K562 (cell line): ENCODE data around the gene PHF20. TPM values are rescaled to one million over a fixed set of nuclear protein-coding genes. Genes with fewer than 3 reads are reported as not detected.

Experiments
- ATAC-seq: fragments of 200-7000 bp; cut with Tn5 transposase; 3 replicates; pipeline ENCODE4 v1.9.1; 2020; ENCODE audit warnings: moderate library complexity
- BruUV-seq: library from RNA; stranded (reverse); fragments of 400-500 nt; replicated peaks from 2 replicates; lab custom pipeline; 2021; lab: Mats Ljungman, UMichigan
- CTCF ChIA-PET: fragments of 300-600 bp; formaldehyde crosslinking; extraction: SDS; loops from one replicate; lab custom pipeline; 2021; ENCODE audit warnings: low intra/inter-chr PET ratio; lab: Yijun Ruan, JAX
- POLR2A ChIA-PET: fragments of 300-600, 350-650 bp; sonication (Branson Sonifier 250); formaldehyde crosslinking; extraction: SDS; loops from one replicate; lab custom pipeline; 2021; ENCODE audit warnings: antibody characterized with exemption, inconsistent platforms; lab: Yijun Ruan, JAX
- DNase-seq, 4 experiments: peaks; one replicate each; pipeline versions ENCODE4 v3.0.0 to v3.0.0-alpha.2; 2011 to 2018; ENCODE audit warnings: low spot score in 3 of 4, mixed read lengths in 3 of 4; ENCODE audit errors: extremely low read depth in 1 of 4
- FAIRE-seq: peaks from 2 replicates; lab custom pipeline; 2011; peaks lifted over from hg19 to GRCh38; lab: Jason Lieb, UNC
- H2AFZ ChIP-seq: 2 replicates; pipeline ENCODE4 v1.6.0; 2011; ENCODE audit warnings: low read depth, low read length, control low read depth, inconsistent platforms
- H3K27ac ChIP-seq: fragments of 200-600 bp; 3 replicates; pipeline ENCODE4 v1.8.0; 2011; ENCODE audit warnings: low read depth, mild to moderate bottlenecking, control low read depth, inconsistent platforms, low read length, moderate library complexity, mixed read lengths; ENCODE audit errors: extremely low read depth
- H3K27me3 ChIP-seq, 2 experiments: fragments of 300-600 bp in 1 of 2; 2 replicates in 1 of 2; 3 replicates in 1 of 2; pipeline versions ENCODE4 v1.6.0 to v1.8.0; 2011; ENCODE audit warnings: inconsistent platforms in 2 of 2, low read length in 2 of 2, mild to moderate bottlenecking in 1 of 2, mixed read lengths in 1 of 2, moderate library complexity in 1 of 2; ENCODE audit not compliant: control insufficient read depth in 2 of 2, insufficient read depth in 2 of 2
- H3K36me3 ChIP-seq: fragments of 300-600 bp; 3 replicates; pipeline ENCODE4 v1.8.0; 2011; ENCODE audit warnings: mild to moderate bottlenecking, low read length, inconsistent platforms; ENCODE audit not compliant: control insufficient read depth, insufficient read depth
- H3K4me1 ChIP-seq, 2 experiments: fragments of 200-600 bp in 1 of 2; replicated peaks in 1 of 2; 2 replicates in 1 of 2; 3 replicates in 1 of 2; pipeline versions ENCODE4 v1.5.1 to v1.8.0; 2011; ENCODE audit warnings: inconsistent platforms in 2 of 2, low read length in 2 of 2, mild to moderate bottlenecking in 1 of 2, mixed read lengths in 1 of 2, moderate library complexity in 1 of 2; ENCODE audit not compliant: control insufficient read depth in 2 of 2, insufficient read depth in 2 of 2
- H3K4me2 ChIP-seq: 2 replicates; pipeline ENCODE4 v1.6.1; 2011; ENCODE audit warnings: low read length, control low read depth, inconsistent platforms, mixed read lengths; ENCODE audit not compliant: insufficient read depth
- H3K4me3 ChIP-seq: fragments of 200-600 bp; sonication (generic), shearing (Covaris generic); 2 replicates; pipeline ENCODE4 v1.5.1; 2016; ENCODE audit warnings: control low read depth, inconsistent platforms
- H3K79me2 ChIP-seq: fragments of 200-600 bp; 3 replicates; pipeline ENCODE4 v1.8.0; 2011; ENCODE audit warnings: low read length, inconsistent platforms; ENCODE audit not compliant: control insufficient read depth, insufficient read depth
- H3K9ac ChIP-seq, 2 experiments: 2 replicates each; pipeline versions ENCODE4 v1.6.0 to v1.6.1; 2011; ENCODE audit warnings: low read depth in 2 of 2, low read length in 2 of 2, control low read depth in 1 of 2, inconsistent platforms in 1 of 2, mild to moderate bottlenecking in 1 of 2, mixed read lengths in 1 of 2; ENCODE audit not compliant: insufficient read depth in 1 of 2
- H3K9me1 ChIP-seq: one replicate; pipeline ENCODE4 v1.6.0; 2011; ENCODE audit warnings: inconsistent platforms, mild to moderate bottlenecking, low read length, moderate library complexity; ENCODE audit not compliant: control insufficient read depth, insufficient read depth
- H3K9me3 ChIP-seq: replicated peaks from 2 replicates; pipeline ENCODE4 v1.5.1; 2011; ENCODE audit warnings: low read depth, low read length, inconsistent platforms; ENCODE audit not compliant: control insufficient read depth, insufficient read depth
- H4K20me1 ChIP-seq: replicated peaks from 2 replicates; pipeline ENCODE4 v1.6.1; 2011; ENCODE audit warnings: low read length, inconsistent platforms, mixed read lengths; ENCODE audit not compliant: control insufficient read depth, insufficient read depth
- ATF7 ChIP-seq: fragments of 450-650 bp; IDR thresholded peaks from 2 replicates; pipeline ENCODE4 v1.7.1; 2014; ENCODE audit warnings: mild to moderate bottlenecking, moderate library complexity
- BMI1 ChIP-seq: fragments of 150-350 bp; IDR thresholded peaks from 2 replicates; pipeline ENCODE4 v1.6.1; 2014; ENCODE audit warnings: low read length
- CEBPG ChIP-seq, 3 experiments: fragments of 200-800 bp in 1 of 3; sonication (Bioruptor generic) in 1 of 3; sonication (generic) in 1 of 3; formaldehyde crosslinking in 1 of 3; IDR thresholded peaks in 2 of 3; conservative IDR thresholded peaks in 1 of 3; 2 replicates each; pipeline versions ENCODE4 v1.6.1 to v1.8.0; 2016 to 2022; ENCODE audit warnings: missing compliant biosample characterization in 2 of 3, missing genetic modification characterization in 2 of 3, mild to moderate bottlenecking in 1 of 3, missing genetic modification reagents in 1 of 3
- CHD4 ChIP-seq: fragments of 200-600 bp; sonication (generic); IDR thresholded peaks from 3 replicates; pipeline ENCODE4 v1.6.1; 2012; ENCODE audit warnings: low read depth, mild to moderate bottlenecking, mixed read lengths, low read length, inconsistent platforms; ENCODE audit not compliant: insufficient read depth, insufficient replicate concordance, poor library complexity, severe bottlenecking
- ESRRA ChIP-seq: fragments of 450-650 bp; IDR thresholded peaks from 2 replicates; pipeline ENCODE4 v1.6.1; 2014; ENCODE audit warnings: low read depth, mild to moderate bottlenecking, moderate library complexity, borderline replicate concordance
- KAT8 ChIP-seq: fragments of 450-650 bp; IDR thresholded peaks from 2 replicates; pipeline ENCODE4 v1.6.1; 2016; ENCODE audit warnings: low read depth, mild to moderate bottlenecking
- MAZ ChIP-seq, 2 experiments: fragments of 450-650 bp in 1 of 2; sonication (generic) in 1 of 2; formaldehyde crosslinking; IDR thresholded peaks in 1 of 2; conservative IDR thresholded peaks in 1 of 2; 2 replicates each; pipeline versions ENCODE4 v1.4.0 to v1.5.0; 2020; ENCODE audit warnings: mild to moderate bottlenecking in 1 of 2, missing genetic modification reagents in 1 of 2
- MCM2 ChIP-seq: fragments of 450-650 bp; IDR thresholded peaks from 2 replicates; pipeline ENCODE4 v1.6.1; 2017; ENCODE audit warnings: low read depth, mild to moderate bottlenecking
- NFE2 ChIP-seq: IDR thresholded peaks from 2 replicates; pipeline ENCODE4 v1.6.1; 2014; ENCODE audit warnings: antibody characterized with exemption, low read depth
- PHB2 ChIP-seq: fragments of 450-650 bp; IDR thresholded peaks from 2 replicates; pipeline ENCODE4 v1.6.1; 2017; ENCODE audit warnings: low read depth
- PML ChIP-seq: IDR thresholded peaks from 2 replicates; pipeline ENCODE4 v1.6.1; 2012; ENCODE audit warnings: low read length, inconsistent platforms
- POLR3A ChIP-seq: IDR thresholded peaks from 2 replicates; pipeline ENCODE4 v1.6.1; 2011; ENCODE audit warnings: borderline replicate concordance, mild to moderate bottlenecking, moderate library complexity; ENCODE audit not compliant: insufficient read length, insufficient read depth; ENCODE audit errors: extremely low read depth
- PURB ChIP-seq: sonication (generic); formaldehyde crosslinking; IDR thresholded peaks from 2 replicates; pipeline ENCODE4 v1.9.0; 2021; ENCODE audit warnings: low read depth, mild to moderate bottlenecking, missing genetic modification reagents
- SNRNP70 ChIP-seq: fragments of 200-400 bp; formaldehyde crosslinking; optimal IDR thresholded peaks from 2 replicates; pipeline ENCODE3; 2017; ENCODE audit warnings: low read depth, low read length
- TAL1 ChIP-seq: fragments of 450-650 bp; IDR thresholded peaks from 2 replicates; pipeline ENCODE4 v1.6.1; 2016; ENCODE audit warnings: mild to moderate bottlenecking
- TEAD1 ChIP-seq, 2 experiments: fragments of 450-650 bp in 1 of 2; sonication (generic) in 1 of 2; formaldehyde crosslinking; IDR thresholded peaks; 2 replicates each; pipeline versions ENCODE4 v1.4.0 to v1.8.0; 2020 to 2022; ENCODE audit warnings: mild to moderate bottlenecking in 2 of 2, missing genetic modification reagents in 1 of 2
- ZNF140 ChIP-seq: fragments of 250-450 bp; sonication (Bioruptor Pico); IDR thresholded peaks from 2 replicates; pipeline ENCODE4 v1.8.0; 2021; ENCODE audit warnings: moderate library complexity, mild to moderate bottlenecking, inconsistent platforms
- ZNF146 ChIP-seq: IDR thresholded peaks from one replicate; pipeline ENCODE4 v1.6.1; 2018; ENCODE audit warnings: missing compliant biosample characterization; ENCODE audit not compliant: unreplicated experiment
- ZNF668 ChIP-seq: fragments of 250-450 bp; sonication (Bioruptor Pico); IDR thresholded peaks from 2 replicates; pipeline ENCODE4 v1.8.0; 2022; ENCODE audit warnings: mild to moderate bottlenecking, inconsistent platforms
- WGBS: fragments of 100-300 bp; shearing (Covaris generic); methylation state at CpG from one replicate; pipeline ENCODE4 v1.1.6; 2016; ENCODE audit warnings: low coverage, mixed read lengths; ENCODE audit not compliant: insufficient coverage; ENCODE audit errors: missing lambda C conversion rate; 5-methylcytosine and 5-hydroxymethylcytosine counted together
- in situ Hi-C: fragments of 300-500 bp; cut with MboI; formaldehyde crosslinking; loops from 4 replicates; pipeline ENCODE4 v1.15.0; 2018; ENCODE audit warnings: inconsistent platforms, mixed read lengths
- intact Hi-C: fragments of 100-400 bp; cut with micrococcal nuclease; formaldehyde crosslinking; loops from 2 replicates; pipeline ENCODE4 v1.14.2; 2022
- polyA plus RNA-seq, 8 experiments: library from polyadenylated mRNA; depleted of rRNA in 4 of 8; stranded (reverse) in 5 of 8; unstranded in 3 of 8; fragments of >200 nt; fragmentation: Nextera tagmentation in 2 of 8; fragmentation: Illumina TruSeq in 1 of 8; extraction: Ambion mirVana in 2 of 8; extraction: Trizol in 1 of 8; gene quantifications; 2 replicates each; pipeline versions ENCODE4 v1.2.1 to v1.2.3, GENCODE V29; 2011 to 2014; ENCODE audit warnings: inconsistent platforms in 1 of 8, missing spikeins in 1 of 8
- total RNA-seq, 7 experiments: library from RNA; depleted of rRNA in 6 of 7; stranded (reverse); fragments of >200 nt in 6 of 7; fragmentation: Illumina TruSeq in 2 of 7; extraction: Trizol in 2 of 7; gene quantifications; 2 replicates each; pipeline versions ENCODE4 v1.2.1 to v1.2.3, GENCODE V29; 2011 to 2021; ENCODE audit warnings: low replicate concordance in 1 of 7
- TF ChIP-seq, protein P1 (sequence below): fragments of 250-450 bp; sonication (Bioruptor Pico); IDR thresholded peaks from 2 replicates; pipeline ENCODE4 v1.8.0; 2021; ENCODE audit warnings: moderate library complexity, mild to moderate bottlenecking, inconsistent platforms
- TF ChIP-seq, protein P2 (sequence below), 2 experiments: fragments of 450-650 bp in 1 of 2; sonication (generic) in 1 of 2; formaldehyde crosslinking in 1 of 2; IDR thresholded peaks in 1 of 2; conservative IDR thresholded peaks in 1 of 2; 2 replicates each; pipeline versions ENCODE4 v1.6.1 to v1.8.1; 2016 to 2023; ENCODE audit warnings: mild to moderate bottlenecking in 2 of 2, moderate library complexity in 2 of 2, inconsistent platforms in 1 of 2, missing genetic modification reagents in 1 of 2

Gene PHF20
- total and polyA plus RNA-seq, 9 of the 15 experiments (the other 6 are each of a cell fraction or from before 2014, with no cell fraction given): 49.9 to 196 (median 70.7) TPM

DNA sequence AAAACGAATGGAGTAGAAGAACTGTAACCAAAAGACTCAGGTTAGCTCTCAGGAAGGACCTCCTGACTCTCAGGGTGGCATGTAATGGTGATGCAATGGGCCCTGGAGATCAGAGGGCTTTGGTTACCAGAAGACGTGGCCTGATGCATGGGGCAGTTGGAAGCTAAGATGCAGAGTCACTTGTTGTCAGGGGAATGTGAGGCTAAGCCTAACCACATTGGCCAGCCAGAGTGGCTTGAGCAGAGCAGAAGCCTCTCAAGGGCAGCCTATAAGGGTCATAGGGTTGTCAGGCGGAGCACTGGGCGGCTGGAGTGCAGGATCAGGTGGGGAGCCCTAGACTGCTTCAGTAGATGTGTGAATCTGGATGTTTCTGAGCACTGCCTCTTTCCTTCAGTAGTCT is 202.4 kb downstream of the PHF20 start:
- Histone ChIP-seq H4K20me1 (no peaks in the 10 kb centered on the region), H3K4me3 (no peak overlapping the region), H3K9me1 (peaks cover 3% of the 10 kb centered on the region), H3K36me3 (no peaks in the 10 kb centered on the region), H3K4me1 (peaks cover 0 to 6% of the 10 kb centered on the region in 2 experiments; a peak in 2 of 5 replicates), H2AFZ (0 out of 2 replicates have a peak overlapping the region, but pooled peaks have one; percentile 4), H3K27ac (no peak overlapping the region), H3K4me2 (no peak overlapping the region), H3K9me3 (no peaks in the 10 kb centered on the region; the same call in 1 of the 2 replicates), H3K79me2 (no peaks in the 10 kb centered on the region), H3K9ac (0 out of 4 replicates have a peak overlapping the region, but pooled peaks of 1 of the 2 experiments have one; percentile 14), H3K27me3 (no peaks in the 10 kb centered on the region)
- in situ Hi-C loops (no loop called here), intact Hi-C loops (no loop called here)
- ChIA-PET POLR2A (interaction anchor here (1.1 kb wide), 1 partner anchor 13 kb away, joined by 3 read pairs; no protein-coding TSS in a partner anchor), CTCF (no interaction called here)
- DNase-seq (no peak), ATAC-seq (peak; percentile 42), FAIRE-seq (no peak)
- WGBS: 43% methylated on average over 4 of the region's 4 CpGs
- no TSS peak for BruUV-seq
- no peak for TF ChIP-seq KAT8
- TF ChIP-seq BMI1: no peak
- no peak for TF ChIP-seq CHD4
- TF ChIP-seq NFE2: no peak
- TF ChIP-seq ZNF146 (CRISPR knock-in tag): no peak
- no peak for TF ChIP-seq ATF7
- no peak for TF ChIP-seq PHB2
- TF ChIP-seq SNRNP70: no peak
- TF ChIP-seq PURB (CRISPR knock-in tag): no peak
- no peak for TF ChIP-seq POLR3A
- TF ChIP-seq, protein P1, sequence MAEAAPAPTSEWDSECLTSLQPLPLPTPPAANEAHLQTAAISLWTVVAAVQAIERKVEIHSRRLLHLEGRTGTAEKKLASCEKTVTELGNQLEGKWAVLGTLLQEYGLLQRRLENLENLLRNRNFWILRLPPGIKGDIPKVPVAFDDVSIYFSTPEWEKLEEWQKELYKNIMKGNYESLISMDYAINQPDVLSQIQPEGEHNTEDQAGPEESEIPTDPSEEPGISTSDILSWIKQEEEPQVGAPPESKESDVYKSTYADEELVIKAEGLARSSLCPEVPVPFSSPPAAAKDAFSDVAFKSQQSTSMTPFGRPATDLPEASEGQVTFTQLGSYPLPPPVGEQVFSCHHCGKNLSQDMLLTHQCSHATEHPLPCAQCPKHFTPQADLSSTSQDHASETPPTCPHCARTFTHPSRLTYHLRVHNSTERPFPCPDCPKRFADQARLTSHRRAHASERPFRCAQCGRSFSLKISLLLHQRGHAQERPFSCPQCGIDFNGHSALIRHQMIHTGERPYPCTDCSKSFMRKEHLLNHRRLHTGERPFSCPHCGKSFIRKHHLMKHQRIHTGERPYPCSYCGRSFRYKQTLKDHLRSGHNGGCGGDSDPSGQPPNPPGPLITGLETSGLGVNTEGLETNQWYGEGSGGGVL (CRISPR knock-in tag): no peak
- peak; percentile 58 for TF ChIP-seq CEBPG (CRISPR knock-in tag; IDR thresholded peaks at IDR 0.05)
- no peak for TF ChIP-seq CEBPG (tag; conservative IDR thresholded peaks at IDR 0.05 in 1 of 2, IDR thresholded peaks at IDR 0.05 in 1 of 2)
- no peak for TF ChIP-seq TAL1
- no peak for TF ChIP-seq ESRRA
- TF ChIP-seq TEAD1 (CRISPR knock-in tag; IDR thresholded peaks at IDR 0.05): no peak
- TF ChIP-seq MAZ (CRISPR knock-in tag; conservative IDR thresholded peaks at IDR 0.05 in 1 of 2, IDR thresholded peaks at IDR 0.05 in 1 of 2): no peak
- no peak for TF ChIP-seq ZNF140 (CRISPR knock-in tag)
- TF ChIP-seq, protein P2, sequence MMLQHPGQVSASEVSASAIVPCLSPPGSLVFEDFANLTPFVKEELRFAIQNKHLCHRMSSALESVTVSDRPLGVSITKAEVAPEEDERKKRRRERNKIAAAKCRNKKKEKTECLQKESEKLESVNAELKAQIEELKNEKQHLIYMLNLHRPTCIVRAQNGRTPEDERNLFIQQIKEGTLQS (IDR thresholded peaks at IDR 0.05): peak; percentile 77
- TF ChIP-seq, protein P2 (CRISPR knock-in tag; conservative IDR thresholded peaks at IDR 0.05): no peak
- TF ChIP-seq MCM2: no peak
- no peak for TF ChIP-seq ZNF668
- no peak for TF ChIP-seq PML
